HG02763 (cell line): ENCODE data around the gene TMA7B.

Experiments
- ATAC-seq: cut with Tn5 transposase; IDR thresholded peaks from one replicate; pipeline ENCODE4 v1.9.1; 2021; ENCODE audit warnings: mild to moderate bottlenecking, moderate library complexity; ENCODE audit not compliant: unreplicated experiment

The TMA7B gene

DNA sequence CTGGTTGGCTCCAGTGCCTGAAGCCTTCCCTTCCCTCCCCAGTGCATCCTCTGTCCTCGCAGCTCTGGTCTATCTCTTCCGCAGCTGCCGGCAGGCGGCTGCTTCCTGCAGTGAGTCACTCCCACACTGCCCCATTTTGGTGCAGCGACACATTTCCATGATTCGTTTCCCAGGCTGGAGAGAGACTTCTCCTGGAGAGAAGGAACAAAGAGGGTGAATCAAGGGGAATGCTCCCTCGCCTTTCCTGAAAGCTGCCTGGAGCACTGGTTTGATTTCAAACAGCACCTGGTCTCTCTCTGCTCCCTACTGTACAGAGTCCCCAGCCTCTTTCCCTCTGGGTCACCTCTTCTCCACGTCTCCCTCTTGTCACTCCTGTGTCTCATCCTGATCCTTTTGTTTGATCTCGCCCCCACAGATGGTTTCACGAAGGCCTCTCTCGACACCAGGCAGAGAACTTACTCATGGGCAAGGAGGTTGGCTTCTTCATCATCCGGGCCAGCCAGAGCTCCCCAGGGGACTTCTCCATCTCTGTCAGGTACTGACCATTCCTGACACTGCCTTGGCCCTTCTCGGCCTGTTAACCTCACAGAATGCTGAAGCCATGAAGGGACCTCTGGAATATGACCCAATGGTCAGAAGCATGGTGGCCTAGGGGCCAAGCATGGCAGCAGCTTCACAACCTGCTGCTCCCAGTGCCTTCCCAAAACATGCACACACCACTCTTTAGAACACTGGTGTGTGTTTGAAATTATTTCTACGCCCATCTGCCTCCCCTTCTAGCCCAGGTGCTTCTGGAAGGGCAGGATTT, at the start of gene TMA7B:
TMA7B (plus strand) TSS at position 758 of the 808 bp plus-strand sequence. CDS start 3,978 bp downstream, outside the sequence.
- ATAC-seq, result no peak

DNA sequence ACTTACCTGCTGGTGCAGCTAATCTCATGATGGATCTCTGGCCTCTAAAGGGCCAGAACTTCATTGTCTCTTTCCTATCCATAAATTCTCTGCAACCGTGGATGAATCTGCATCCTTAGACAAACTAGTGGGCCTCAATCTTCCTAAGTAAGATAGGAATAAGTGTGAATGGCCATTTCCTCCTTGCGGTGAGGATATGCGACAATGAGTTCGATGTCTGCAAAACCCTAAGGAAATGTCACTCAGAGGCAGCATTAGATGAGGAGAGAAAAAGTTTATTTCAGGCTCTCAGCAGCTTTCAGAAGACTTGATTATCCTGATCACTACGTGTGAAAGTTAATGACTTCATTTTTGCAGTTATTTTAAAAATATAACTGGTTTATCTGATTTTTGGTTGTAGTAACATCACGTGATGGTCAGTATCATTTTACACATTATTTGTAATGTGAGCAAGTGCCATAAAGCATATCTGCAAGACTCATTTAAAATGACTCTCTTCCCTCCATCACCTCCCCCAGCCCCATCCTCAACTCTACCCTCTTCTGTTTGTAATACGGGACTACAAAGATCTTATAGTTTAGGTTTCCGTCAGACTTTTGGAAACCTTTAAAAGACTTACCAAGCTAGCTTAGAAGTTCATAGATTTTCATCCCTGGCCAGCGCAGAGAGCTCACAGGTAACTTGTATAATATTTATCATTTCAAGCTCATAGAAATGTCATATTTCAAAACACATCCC, 49.2 kb upstream of the TMA7B start:
- no peak for ATAC-seq

- no peak for ATAC-seq
Measured at GRCh38 chr22:39913321-39913720, 46.9 kb upstream of the TMA7B start.

DNA sequence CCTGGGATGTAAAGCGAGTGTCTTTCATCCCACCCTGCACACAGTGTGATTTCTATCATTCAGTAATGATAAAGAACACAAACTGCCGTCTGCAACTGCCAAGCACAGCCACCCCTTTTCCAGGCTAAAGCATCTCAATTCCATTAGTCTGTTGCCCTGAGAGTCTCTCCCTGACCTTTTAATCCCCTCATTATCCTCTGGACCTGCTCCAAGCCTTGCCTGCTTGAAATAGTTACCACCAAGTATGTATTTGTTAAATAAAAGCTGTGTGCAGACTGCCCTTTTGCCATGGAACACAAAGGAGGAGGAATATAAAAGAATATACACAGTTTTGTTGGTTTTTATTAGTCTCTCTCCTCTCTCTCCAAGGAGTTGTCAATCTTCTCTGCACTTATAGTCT, 46.3 kb upstream of the TMA7B start:
- no peak for ATAC-seq

- no peak for ATAC-seq
Measured at GRCh38 chr22:39914584-39914983, 45.6 kb upstream of the TMA7B start.

- no peak for ATAC-seq
Measured at GRCh38 chr22:39915295-39915726, 44.9 kb upstream of the TMA7B start.

DNA sequence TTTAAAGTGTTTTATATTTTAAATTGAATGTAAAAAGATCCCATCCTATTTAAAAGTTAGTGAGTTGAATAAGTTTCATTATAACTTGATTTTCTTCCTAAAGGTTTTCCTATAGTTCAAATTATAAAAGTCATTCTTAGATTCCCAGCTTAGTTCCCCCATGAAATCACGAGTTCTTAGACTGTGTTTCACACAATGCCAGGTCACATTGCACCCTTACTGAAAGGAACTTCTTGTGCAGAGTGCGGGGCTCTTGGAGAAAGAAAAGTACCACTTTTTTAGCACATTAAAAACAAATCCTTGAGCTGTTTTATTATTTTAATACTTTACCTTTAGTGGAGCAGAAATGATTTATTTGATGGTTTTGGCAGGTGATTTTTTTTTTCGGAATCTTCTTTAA, 43.7 kb upstream of the TMA7B start:
- ATAC-seq, result no peak

GRCh38 chr22:39917197-39917643, 43.0 kb upstream of the TMA7B start:
- ATAC-seq, result no peak

GRCh38 chr22:39917776-39918495, 42.3 kb upstream of the TMA7B start:
- no peak for ATAC-seq

- ATAC-seq, result no peak
Measured at GRCh38 chr22:39920134-39920743, 40.0 kb upstream of the TMA7B start.

- no peak for ATAC-seq
Measured at GRCh38 chr22:39923696-39924095, 36.5 kb upstream of the TMA7B start.

- ATAC-seq, result no peak
Measured at GRCh38 chr22:39924286-39924685, 35.9 kb upstream of the TMA7B start.

DNA sequence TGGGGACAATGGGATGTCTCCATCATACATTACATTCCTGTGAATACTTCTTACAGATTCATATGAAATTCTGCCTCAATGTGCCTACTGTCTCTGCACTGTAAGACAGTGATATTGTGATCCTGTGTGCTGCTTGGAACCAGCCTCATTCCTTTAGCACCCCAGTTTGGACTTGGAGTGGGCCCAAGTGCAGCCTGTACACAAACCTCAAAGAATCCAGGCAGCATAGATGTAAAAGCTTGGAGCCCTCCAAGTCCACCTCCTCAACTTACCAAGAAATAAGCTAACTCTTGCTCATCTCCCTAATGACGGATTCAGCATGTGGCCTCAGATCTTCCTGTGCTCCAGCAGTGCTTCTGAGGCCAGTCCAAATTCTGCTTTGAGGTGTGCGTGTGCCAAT, 34.9 kb upstream of the TMA7B start:
- no peak for ATAC-seq

GRCh38 chr22:39925909-39926679, 34.1 kb upstream of the TMA7B start:
- no peak for ATAC-seq

DNA sequence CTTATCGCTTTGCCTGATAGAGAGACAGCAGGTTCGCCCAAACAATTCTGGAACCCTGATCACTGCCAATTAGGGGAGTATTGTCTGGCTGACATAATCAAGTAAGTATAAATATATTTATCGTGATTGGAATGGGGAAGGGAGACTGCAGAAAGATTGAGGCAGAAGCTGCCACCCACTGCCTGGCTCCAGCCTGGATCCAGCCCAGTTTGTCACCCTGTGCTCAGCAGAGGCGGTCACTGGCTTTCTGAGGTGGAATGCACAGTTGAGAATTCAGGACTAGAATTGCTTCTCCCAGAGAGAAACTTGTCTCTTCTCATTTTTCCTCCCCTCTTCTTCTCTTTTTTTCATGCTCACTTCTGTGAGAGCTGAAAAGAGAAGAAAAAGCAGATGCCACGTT, 33.4 kb upstream of the TMA7B start:
- ATAC-seq, result no peak

DNA sequence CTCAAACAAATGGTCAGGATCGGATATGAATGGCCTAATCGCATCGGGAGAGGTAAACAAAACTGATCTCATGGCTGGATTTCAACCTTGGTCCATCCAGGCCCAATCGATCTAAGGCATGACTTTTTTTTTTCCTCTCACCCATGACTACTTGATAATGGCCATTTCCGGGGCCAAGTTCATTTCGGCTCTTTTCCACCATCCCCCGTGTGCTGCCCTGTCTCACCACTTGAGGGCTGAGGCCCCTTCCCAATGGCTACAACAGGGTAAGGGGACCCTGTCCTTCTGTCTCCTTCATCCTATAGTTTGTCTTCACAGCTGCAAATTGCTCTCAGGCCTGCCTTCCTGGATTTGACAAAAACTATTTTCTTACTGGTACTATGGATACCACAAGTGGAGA, 32.7 kb upstream of the TMA7B start:
- ATAC-seq, result no peak

DNA sequence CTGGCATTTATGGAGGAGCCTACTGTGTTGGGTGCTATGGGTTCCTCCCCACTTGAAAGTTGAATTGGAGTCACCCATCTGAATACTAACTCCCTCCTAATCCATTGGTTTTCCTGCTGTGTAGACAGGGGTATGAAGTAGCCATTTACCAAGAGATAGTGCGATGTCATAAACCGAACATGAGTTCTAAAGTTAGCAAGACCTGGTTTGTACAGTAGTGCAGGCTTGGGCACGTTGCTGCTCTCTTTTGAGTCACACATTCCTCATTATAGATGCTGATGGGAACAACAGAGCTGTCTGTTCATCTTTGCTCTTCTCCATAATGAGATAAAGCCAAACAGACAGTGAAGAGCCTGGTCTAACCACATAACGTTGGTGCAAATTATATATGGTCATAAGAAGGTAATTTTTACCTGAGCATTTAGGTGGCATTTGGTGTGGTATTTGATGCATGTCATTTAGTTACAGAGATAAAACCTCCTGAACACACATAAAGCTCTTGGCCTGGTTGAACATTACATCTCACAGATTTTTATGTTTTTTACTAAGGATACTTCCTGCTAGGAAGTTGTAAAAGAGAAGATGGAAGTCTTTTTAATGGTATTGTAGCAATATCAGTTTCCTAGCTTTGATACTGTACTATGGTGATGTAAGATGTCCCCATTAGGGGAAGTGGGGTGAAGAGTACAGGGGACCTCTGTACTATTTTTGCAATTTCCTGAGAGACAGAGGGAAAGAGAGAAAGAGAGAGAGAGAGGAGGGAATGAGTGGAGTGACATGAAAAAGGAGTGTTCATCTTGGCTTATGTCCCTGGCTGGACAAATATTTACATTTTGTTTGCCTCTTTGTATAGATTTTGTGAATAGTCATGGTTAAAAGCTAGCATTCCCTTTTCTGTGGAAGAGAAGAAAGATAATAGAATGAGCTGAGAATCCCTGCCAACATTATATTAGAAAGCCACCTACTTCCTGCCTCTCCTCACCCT, 31.4 kb upstream of the TMA7B start:
- ATAC-seq, result no peak

DNA sequence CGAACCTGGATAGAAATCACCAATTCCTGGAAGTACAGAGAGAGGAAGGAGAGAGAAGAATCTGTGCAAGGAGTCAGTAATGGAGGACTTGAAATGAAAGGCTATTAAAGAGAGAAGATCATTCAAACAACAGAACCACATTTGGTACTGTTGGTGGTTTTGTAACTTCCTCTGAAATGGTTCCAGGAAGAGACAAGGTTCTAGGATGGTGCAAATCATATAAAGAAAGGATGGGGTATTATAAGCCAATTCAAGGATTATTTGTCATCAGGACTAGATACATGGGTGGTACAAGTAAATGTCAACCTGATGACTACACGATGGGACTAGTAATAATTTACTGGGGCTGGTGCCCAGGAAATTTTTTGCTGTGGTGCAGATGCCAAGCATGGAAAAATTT, 28.9 kb upstream of the TMA7B start:
- ATAC-seq, result no peak

GRCh38 chr22:39932166-39932565, 28.0 kb upstream of the TMA7B start:
- no peak for ATAC-seq
